NCI-H69 (cell line): ENCODE data around the gene DGKQ.
"Not testable (repeated sequence)": the region's sequence is repeated elsewhere in the genome, so short reads cannot be mapped to it uniquely, and the experiment has no call there.

Experiments
- DNase-seq: peaks from one replicate; lab custom pipeline; 2025; lab: John Stamatoyannopoulos, UW

Gene DGKQ

GRCh38 chr4:925171-925570, 48.2 kb downstream of the DGKQ start:
- DNase-seq: no peak

DNA sequence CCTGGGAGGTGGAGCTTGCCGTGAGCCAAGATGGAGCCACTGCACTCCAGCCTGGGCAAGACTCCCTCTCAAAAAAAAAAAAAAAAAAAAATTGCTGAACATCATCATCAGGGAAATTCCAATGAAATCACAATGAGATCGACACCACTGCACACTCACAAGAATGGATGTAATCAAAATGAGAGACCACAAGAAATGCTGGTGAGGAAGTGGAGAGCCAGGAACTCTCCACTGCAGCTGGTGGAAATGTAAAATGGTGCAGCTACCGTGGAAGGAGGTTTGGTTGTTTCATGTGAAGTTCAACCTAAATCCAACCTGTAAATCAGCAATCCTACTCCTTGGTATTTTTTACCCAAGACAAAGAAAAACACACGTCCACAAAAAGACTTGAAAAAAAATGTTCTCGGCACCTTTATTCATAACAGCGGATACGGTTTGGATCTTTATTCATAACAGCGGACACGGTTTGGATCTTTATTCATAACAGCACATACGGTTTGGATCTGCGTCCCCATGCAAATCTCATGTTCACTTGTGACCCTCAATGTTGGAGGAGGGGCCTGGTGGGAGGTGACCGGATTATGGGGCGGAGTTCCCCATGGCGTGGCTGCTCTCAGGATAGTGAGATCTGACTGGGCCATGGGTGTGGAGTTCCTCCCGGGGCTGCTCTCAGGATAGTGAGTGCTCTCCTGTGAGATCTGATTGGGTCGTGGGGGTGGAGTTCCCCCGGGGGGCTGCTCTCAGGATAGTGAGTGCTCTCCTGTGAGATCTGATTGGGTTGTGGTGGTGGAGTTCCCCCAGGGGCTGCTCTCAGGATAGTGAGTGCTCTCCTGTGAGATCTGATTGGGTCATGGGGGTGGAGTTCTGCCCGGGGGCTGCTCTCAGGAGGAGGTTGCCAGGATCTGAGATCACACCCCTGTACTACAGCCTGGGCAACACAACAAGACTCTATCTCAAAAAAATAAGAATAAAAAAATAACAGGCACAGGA, 49.0 kb downstream of the DGKQ start:
- no peak for DNase-seq

GRCh38 chr4:921830-922331, 51.5 kb downstream of the DGKQ start:
- no peak for DNase-seq

DNA sequence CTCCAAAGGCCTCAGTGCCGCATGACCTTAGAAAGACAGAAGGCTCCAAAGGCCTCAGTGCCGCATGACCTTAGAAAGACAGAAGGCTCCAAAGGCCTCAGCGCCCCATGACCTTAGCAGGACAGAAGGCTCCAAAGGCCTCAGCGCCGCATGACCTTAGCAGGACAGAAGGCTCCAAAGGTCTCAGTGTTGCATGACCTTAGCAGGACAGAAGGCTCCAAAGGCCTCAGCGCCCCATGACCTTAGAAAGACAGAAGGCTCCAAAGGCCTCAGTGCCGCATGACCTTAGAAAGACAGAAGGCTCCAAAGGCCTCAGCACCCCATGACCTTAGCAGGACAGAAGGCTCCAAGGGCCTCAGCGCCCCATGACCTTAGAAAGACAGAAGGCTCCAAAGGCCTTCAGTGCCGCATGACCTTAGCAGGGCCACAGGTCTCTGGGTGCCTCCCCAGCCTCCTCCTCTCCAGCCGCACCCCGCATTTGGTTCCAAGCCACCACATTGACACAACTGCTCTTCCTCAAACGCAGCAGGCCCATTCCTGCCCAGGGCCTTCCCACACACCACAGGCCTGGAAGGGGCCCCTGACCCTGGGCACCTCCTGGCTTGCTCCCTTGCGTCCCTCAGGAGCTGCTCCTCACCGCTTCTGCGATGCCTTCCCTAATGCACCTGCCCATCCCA, 54.2 kb downstream of the DGKQ start:
- not testable (repeated sequence) for DNase-seq

- DNase-seq: not testable (repeated sequence)
These were observed 54.8 kb downstream of the DGKQ start for GRCh38 chr4:918591-918990.

GRCh38 chr4:917992-918391, 55.4 kb downstream of the DGKQ start:
- DNase-seq: no peak

DNA sequence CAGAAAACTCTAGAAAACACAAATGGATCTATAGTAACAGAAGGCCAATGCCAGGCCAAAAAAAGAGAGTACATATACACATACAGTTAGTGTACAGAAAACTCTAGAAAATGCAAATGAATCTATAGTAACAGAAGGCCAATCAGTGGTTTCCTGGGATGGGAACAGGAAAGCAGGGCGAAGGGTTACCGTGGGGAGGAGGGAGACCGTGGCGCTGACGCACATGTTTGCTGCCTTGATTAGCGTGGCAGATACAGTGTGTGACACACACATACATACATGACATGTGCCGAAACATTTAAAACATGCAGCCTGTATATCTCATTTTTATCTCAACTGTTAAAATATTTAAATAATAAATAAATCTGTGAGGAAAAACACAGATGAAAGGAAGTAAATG, 55.9 kb downstream of the DGKQ start:
- DNase-seq: no peak

- no peak for DNase-seq
These were observed 57.8 kb downstream of the DGKQ start for GRCh38 chr4:915595-915994.

DNA sequence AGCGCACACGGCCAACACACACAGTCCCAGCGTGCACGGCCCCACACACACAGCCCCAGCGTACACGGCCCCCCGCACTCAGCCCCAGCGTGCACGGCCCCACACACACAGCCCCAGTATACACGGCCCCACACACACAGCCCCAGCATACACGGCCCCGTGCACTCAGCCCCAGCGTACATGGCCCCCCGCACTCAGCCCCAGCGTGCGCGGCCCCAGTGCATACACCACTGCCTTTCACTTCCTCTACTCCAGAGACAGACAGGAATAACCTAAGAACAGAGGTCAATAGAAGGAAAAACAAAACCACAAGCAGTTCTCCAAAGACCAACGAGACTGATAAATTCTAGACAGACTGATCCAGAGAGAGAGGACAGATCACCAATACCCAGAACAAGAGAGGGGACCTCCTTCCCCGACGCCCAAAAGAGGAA, 58.3 kb downstream of the DGKQ start:
- DNase-seq: no peak

- DNase-seq: no peak
These were observed 58.8 kb downstream of the DGKQ start for GRCh38 chr4:914531-914930.

- DNase-seq: no peak
These were observed 60.1 kb downstream of the DGKQ start for GRCh38 chr4:913280-913618.

- no peak for DNase-seq
These were observed 60.7 kb downstream of the DGKQ start for GRCh38 chr4:912548-913279.

DNA sequence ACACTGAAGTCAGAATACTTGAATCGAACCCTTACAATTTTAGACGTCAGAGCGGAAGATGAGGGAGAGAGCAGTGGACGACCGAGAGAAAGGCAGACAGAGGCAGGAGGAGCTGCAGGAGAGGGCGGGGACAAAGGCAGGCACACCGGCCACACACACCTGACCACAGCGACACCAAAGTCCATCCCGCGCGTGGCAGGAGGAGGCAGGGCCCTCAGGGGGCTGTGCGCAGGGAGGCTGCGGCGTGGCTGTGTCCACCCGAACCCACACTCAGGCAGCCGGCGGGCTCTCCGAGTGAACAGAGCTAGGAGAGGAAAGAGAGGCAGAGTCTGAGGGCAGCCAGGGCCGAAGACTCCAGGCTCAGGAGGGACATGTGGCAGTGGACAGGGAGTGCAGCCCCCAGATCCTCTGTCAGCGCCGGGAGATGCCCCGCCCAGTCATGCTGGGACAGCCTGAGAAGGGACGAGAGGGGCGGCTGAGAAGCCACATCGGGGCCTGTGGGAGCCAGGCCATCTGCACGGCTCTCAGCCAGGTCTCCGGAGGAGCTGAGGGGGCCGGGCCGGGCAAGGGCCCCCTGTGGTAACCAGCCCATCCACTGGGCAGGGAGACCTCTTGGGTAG, 61.4 kb downstream of the DGKQ start:
- DNase-seq: no peak

DNA sequence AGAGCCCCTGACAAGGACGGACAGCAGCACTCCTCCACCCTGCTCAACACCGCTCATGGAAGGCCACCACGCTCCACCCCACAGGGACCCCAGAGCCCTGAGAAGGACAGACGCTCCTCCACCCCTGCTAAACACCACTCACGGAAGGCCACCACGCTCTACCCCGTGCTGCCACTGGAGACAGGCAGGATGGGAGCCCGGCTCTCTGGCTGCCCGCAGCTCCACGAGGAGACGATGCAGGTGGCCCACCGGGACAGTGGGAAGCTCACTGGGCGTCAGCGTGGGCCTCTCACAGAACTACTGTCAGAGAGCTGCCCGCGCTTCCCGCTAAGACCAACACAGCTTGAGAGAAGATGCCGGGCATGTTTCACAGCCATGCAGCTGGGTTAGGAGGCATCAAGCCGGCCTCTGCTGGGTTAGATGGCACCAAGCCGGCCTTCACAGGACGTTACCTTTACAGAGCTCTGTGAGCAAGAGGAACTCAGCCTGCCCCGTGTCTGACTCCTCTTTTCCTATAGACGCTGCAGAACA, 62.1 kb downstream of the DGKQ start:
- no peak for DNase-seq

GRCh38 chr4:910366-911091, 62.8 kb downstream of the DGKQ start:
- no peak for DNase-seq

DNA sequence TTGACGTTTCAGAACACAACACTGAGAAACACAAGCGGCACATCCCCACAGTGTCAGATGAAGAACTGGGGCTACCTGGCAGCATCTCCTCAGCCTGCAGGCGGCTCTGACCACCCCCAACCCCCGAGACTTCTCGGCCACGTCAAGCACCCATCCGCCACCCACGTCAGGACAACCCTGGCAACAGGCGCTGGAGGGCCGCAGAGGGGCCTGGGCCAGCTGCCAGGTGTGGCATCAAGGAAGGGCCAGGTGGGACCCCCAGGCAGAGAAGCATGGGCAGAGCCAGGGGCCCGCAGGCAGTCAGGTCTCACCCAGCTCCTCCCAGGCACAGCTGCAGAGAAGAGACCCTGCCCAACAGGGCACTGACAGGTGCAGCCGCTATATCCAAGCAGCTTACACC, 63.5 kb downstream of the DGKQ start:
- DNase-seq: no peak

DNA sequence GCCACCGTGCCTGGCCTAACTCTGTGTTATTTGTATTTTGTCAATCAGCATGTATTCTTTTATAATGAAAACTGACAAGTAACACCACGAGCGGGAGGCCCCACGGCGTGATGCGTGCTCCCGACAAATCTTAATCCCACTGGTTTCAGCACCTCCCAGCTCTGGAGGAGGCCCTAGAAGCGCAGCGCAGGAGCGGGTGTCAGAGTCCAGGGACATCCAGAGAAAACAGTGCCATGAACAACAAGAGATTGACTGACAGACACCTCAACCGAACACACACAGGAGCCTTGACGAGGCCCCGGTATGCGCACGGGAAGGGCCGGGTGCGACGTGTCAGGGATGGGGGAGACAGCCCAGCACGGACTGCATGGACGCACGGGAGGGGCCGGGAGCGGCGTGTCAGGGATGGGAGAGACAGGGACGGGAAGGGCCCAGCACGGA, 64.2 kb downstream of the DGKQ start:
- DNase-seq: no peak
